IMR-90 (cell line): ENCODE data around the gene ZDHHC8. TPM values are rescaled to one million over a fixed set of nuclear protein-coding genes. Genes with fewer than 3 reads are reported as not detected.

Source experiments
- ATAC-seq: fragments of 200-7000 bp; cut with Tn5 transposase; 2 replicates; pipeline ENCODE4 v1.9.1; 2020; ENCODE audit warnings: low read depth, mild to moderate bottlenecking, moderate library complexity
- BruUV-seq: library from RNA; stranded (reverse); fragments of 400-500 nt; replicated peaks from 2 replicates; lab custom pipeline; 2021; lab: Mats Ljungman, UMichigan
- CTCF ChIA-PET: fragments of 300-600 bp; formaldehyde crosslinking; extraction: SDS; loops from one replicate; lab custom pipeline; 2021; ENCODE audit warnings: antibody characterized with exemption; lab: Yijun Ruan, JAX
- POLR2A ChIA-PET: fragments of 300-600 bp; sonication (Branson Sonifier 250); formaldehyde crosslinking; loops from one replicate; lab custom pipeline; 2022; ENCODE audit warnings: antibody characterized with exemption; ENCODE audit not compliant: unreplicated experiment; lab: Charles Lee
- DNase-seq: peaks from one replicate; pipeline ENCODE4 v3.0.0; 2013
- H2AFZ ChIP-seq: replicated peaks from 2 replicates; pipeline ENCODE3; 2013; ENCODE audit warnings: low read length, mild to moderate bottlenecking; ENCODE audit not compliant: poor library complexity
- H2AK5ac ChIP-seq: 2 replicates; pipeline ENCODE4 v1.6.1; 2013; ENCODE audit warnings: low read depth, low read length, inconsistent platforms
- H2AK9ac ChIP-seq: replicated peaks from 2 replicates; pipeline ENCODE3; 2013; ENCODE audit warnings: mild to moderate bottlenecking, low read depth, low read length, moderate library complexity; ENCODE audit not compliant: poor library complexity
- H2BK120ac ChIP-seq: 2 replicates; pipeline ENCODE4 v1.6.1; 2013; ENCODE audit warnings: low read depth, low read length, inconsistent platforms
- H2BK15ac ChIP-seq: 3 replicates; pipeline ENCODE4 v1.6.1; 2013; ENCODE audit warnings: low read depth, low read length, inconsistent platforms
- H2BK20ac ChIP-seq: 2 replicates; pipeline ENCODE4 v1.6.1; 2013; ENCODE audit warnings: low read depth, mild to moderate bottlenecking, inconsistent platforms, low read length, moderate library complexity
- H2BK5ac ChIP-seq: 2 replicates; pipeline ENCODE4 v1.6.1; 2013; ENCODE audit warnings: mild to moderate bottlenecking, low read depth, low read length, inconsistent platforms; ENCODE audit not compliant: poor library complexity, severe bottlenecking
- H3K14ac ChIP-seq: replicated peaks from 2 replicates; pipeline ENCODE4 v1.6.1; 2013; ENCODE audit warnings: low read depth, low read length, inconsistent platforms
- H3K18ac ChIP-seq: 2 replicates; pipeline ENCODE4 v1.6.1; 2013; ENCODE audit warnings: low read depth, low read length, control low read depth
- H3K23ac ChIP-seq: 2 replicates; pipeline ENCODE4 v1.6.1; 2013; ENCODE audit warnings: low read depth, low read length, inconsistent platforms
- H3K27ac ChIP-seq: 2 replicates; pipeline ENCODE4 v1.5.1; 2013; ENCODE audit warnings: mild to moderate bottlenecking, control low read depth, low read length; ENCODE audit not compliant: insufficient read depth
- H3K27me3 ChIP-seq: 2 replicates; pipeline ENCODE4 v1.6.1; 2013; ENCODE audit warnings: low read length; ENCODE audit not compliant: control insufficient read depth, insufficient read depth
- H3K36me3 ChIP-seq: 2 replicates; pipeline ENCODE4 v1.6.1; 2013; ENCODE audit warnings: low read length, mixed read lengths; ENCODE audit not compliant: control insufficient read depth, insufficient read depth
- H3K4ac ChIP-seq: 2 replicates; pipeline ENCODE4 v1.6.1; 2013; ENCODE audit warnings: low read depth, low read length, inconsistent platforms
- H3K4me1 ChIP-seq: 2 replicates; pipeline ENCODE4 v1.6.1; 2013; ENCODE audit warnings: low read length, mixed read lengths; ENCODE audit not compliant: control insufficient read depth, insufficient read depth
- H3K4me2 ChIP-seq: 2 replicates; pipeline ENCODE4 v1.6.1; 2013; ENCODE audit warnings: low read depth, mild to moderate bottlenecking, control low read depth, low read length, moderate library complexity
- H3K4me3 ChIP-seq: 2 replicates; pipeline ENCODE4 v1.5.1; 2013; ENCODE audit warnings: low read depth, mild to moderate bottlenecking, control low read depth, low read length, moderate library complexity; ENCODE audit not compliant: insufficient read depth
- H3K56ac ChIP-seq: 2 replicates; pipeline ENCODE4 v1.6.1; 2013; ENCODE audit warnings: low read length, inconsistent platforms; ENCODE audit not compliant: insufficient read depth; ENCODE audit errors: extremely low read depth
- H3K79me1 ChIP-seq, 2 experiments: 2 replicates each; pipeline ENCODE4 v1.6.1; 2013; ENCODE audit warnings: low read length in 2 of 2, inconsistent platforms in 1 of 2, low read depth in 1 of 2
- H3K9ac ChIP-seq: 2 replicates; pipeline ENCODE4 v1.6.1; 2013; ENCODE audit warnings: low read depth, low read length, control low read depth
- H3K9me1 ChIP-seq: 2 replicates; pipeline ENCODE4 v1.6.1; 2013; ENCODE audit warnings: low read length, inconsistent platforms; ENCODE audit not compliant: insufficient read depth
- H3K9me3 ChIP-seq: 2 replicates; pipeline ENCODE4 v1.6.1; 2013; ENCODE audit warnings: low read length; ENCODE audit not compliant: control insufficient read depth, insufficient read depth
- H4K20me1 ChIP-seq: 2 replicates; pipeline ENCODE4 v1.6.1; 2013; ENCODE audit warnings: low read length, inconsistent platforms; ENCODE audit not compliant: insufficient read depth
- H4K5ac ChIP-seq: 2 replicates; pipeline ENCODE4 v1.6.1; 2013; ENCODE audit warnings: mild to moderate bottlenecking, low read depth, low read length, control low read depth
- H4K8ac ChIP-seq, 2 experiments: 2 replicates each; pipeline ENCODE4 v1.6.1; 2013; ENCODE audit warnings: low read depth in 2 of 2, low read length in 2 of 2, control low read depth in 1 of 2, inconsistent platforms in 1 of 2
- H4K91ac ChIP-seq: 2 replicates; pipeline ENCODE4 v1.6.1; 2013; ENCODE audit warnings: low read depth, low read length, inconsistent platforms; ENCODE audit not compliant: insufficient read depth
- BHLHE40 ChIP-seq: fragments of 150-350 bp; IDR thresholded peaks from 2 replicates; pipeline ENCODE4 v1.6.1; 2016; ENCODE audit warnings: mild to moderate bottlenecking, low read depth, low read length
- CEBPB ChIP-seq: IDR thresholded peaks from 2 replicates; pipeline ENCODE4 v1.6.1; 2012; ENCODE audit warnings: low read depth, low read length, improper control_type of control experiment
- ELK1 ChIP-seq: fragments of 150-350 bp; IDR thresholded peaks from 2 replicates; pipeline ENCODE4 v1.6.1; 2016; ENCODE audit warnings: low read depth, mild to moderate bottlenecking, low read length, moderate library complexity, borderline replicate concordance
- FOS ChIP-seq: fragments of 150-350 bp; IDR thresholded peaks from 2 replicates; pipeline ENCODE4 v1.6.1; 2016; ENCODE audit warnings: low read depth, low read length
- MAZ ChIP-seq: IDR thresholded peaks from 2 replicates; pipeline ENCODE4 v1.6.1; 2012; ENCODE audit warnings: low read depth, mild to moderate bottlenecking, low read length, improper control_type of control experiment, moderate library complexity, borderline replicate concordance
- NFE2L2 ChIP-seq: fragments of 150-350 bp; IDR thresholded peaks from 2 replicates; pipeline ENCODE4 v1.6.1; 2016; ENCODE audit warnings: low read depth, mild to moderate bottlenecking, low read length
- POLR2A ChIP-seq: IDR thresholded peaks from 2 replicates; pipeline ENCODE4 v1.6.1; 2012; ENCODE audit warnings: mild to moderate bottlenecking, low read depth, low read length
- RAD21 ChIP-seq: IDR thresholded peaks from 2 replicates; pipeline ENCODE4 v1.6.1; 2012; ENCODE audit warnings: low read length, improper control_type of control experiment
- RCOR1 ChIP-seq: IDR thresholded peaks from 2 replicates; pipeline ENCODE4 v1.6.1; 2012; ENCODE audit warnings: mild to moderate bottlenecking, low read length, improper control_type of control experiment; ENCODE audit not compliant: insufficient replicate concordance
- RFX5 ChIP-seq: IDR thresholded peaks from 2 replicates; pipeline ENCODE4 v1.8.0; 2012; ENCODE audit warnings: low read depth, mild to moderate bottlenecking, low read length, moderate library complexity
- SMC3 ChIP-seq: fragments of 150-350 bp; IDR thresholded peaks from 2 replicates; pipeline ENCODE4 v1.6.1; 2016; ENCODE audit warnings: low read depth, mild to moderate bottlenecking, antibody characterized with exemption, low read length, moderate library complexity
- WGBS, 2 experiments: methylation state at CpG; one replicate each; pipeline versions ENCODE4 v1.1.5 to v1.1.7; 2013; ENCODE audit warnings: missing lambda C conversion rate in 2 of 2; ENCODE audit not compliant: insufficient read length in 1 of 2; ENCODE audit errors: extremely low coverage in 2 of 2; 5-methylcytosine and 5-hydroxymethylcytosine counted together
- dilution Hi-C: fragments of 300-500 bp; cut with HindIII; formaldehyde crosslinking; loops from one replicate; pipeline ENCODE4 v1.14.3; 2018; ENCODE audit warnings: low sequenced_read_pairs; ENCODE audit not compliant: unreplicated experiment
- in situ Hi-C: fragments of 300-500 bp; cut with MboI; formaldehyde crosslinking; loops from 3 replicates; pipeline ENCODE4 v1.14.3; 2019; ENCODE audit warnings: low sequenced_read_pairs, inconsistent platforms, mixed read lengths
- intact Hi-C: fragments of 100-400 bp; cut with micrococcal nuclease; formaldehyde crosslinking; loops from 2 replicates; pipeline ENCODE4 v1.10.0; 2022
- polyA plus RNA-seq, 3 experiments: library from polyadenylated mRNA; depleted of rRNA; stranded (reverse); fragments of >200 nt; gene quantifications; 2 replicates each; pipeline ENCODE4 v1.2.3, GENCODE V29; 2012; ENCODE audit warnings: low replicate concordance in 1 of 3
- total RNA-seq: library from RNA; depleted of rRNA; stranded (reverse); fragments of >200 nt; gene quantifications from 2 replicates; pipeline ENCODE4 v1.2.3, GENCODE V29; 2012
- TF ChIP-seq, protein P1 (sequence below): fragments of 150-350 bp; IDR thresholded peaks from 2 replicates; pipeline ENCODE4 v1.6.1; 2017; ENCODE audit warnings: mild to moderate bottlenecking, antibody characterized with exemption, low read length, low read depth
- TF ChIP-seq, protein P2 (sequence below): conservative IDR thresholded peaks from 2 replicates; pipeline ENCODE4 v1.5.1; 2012; ENCODE audit warnings: mild to moderate bottlenecking, low read depth, low read length, improper control_type of control experiment

The ZDHHC8 gene
- total and polyA plus RNA-seq, 2 of the 4 experiments (the other 2 are of a cell fraction) = 2.5 to 72.6 TPM

GRCh38 chr22:20172141-20172613, 40.6 kb downstream of the ZDHHC8 start:
- Histone ChIP-seq H3K9me3 (no peaks in the 10 kb centered on the region), H3K9ac (no peak overlapping the region), H3K9me1 (no peaks in the 10 kb centered on the region), H3K23ac (no peak overlapping the region), H3K14ac (no peak overlapping the region), H3K27ac (no peak overlapping the region), H2AFZ (no peak overlapping the region), H3K4me1 (no peaks in the 10 kb centered on the region), H3K36me3 (no peaks in the 10 kb centered on the region), H3K56ac (no peak overlapping the region), H3K4me3 (no peak overlapping the region), H2BK5ac (no peak overlapping the region), H2BK15ac (no peak overlapping the region), H3K4me2 (no peak overlapping the region), H3K4ac (no peak overlapping the region), H4K5ac (no peak overlapping the region), H4K20me1 (no peaks in the 10 kb centered on the region), H2AK5ac (no peak overlapping the region), H4K91ac (no peak overlapping the region), H3K79me1 (no peaks in the 10 kb centered on the region), H2AK9ac (no peak overlapping the region), H3K27me3 (peaks cover 27% of the 10 kb centered on the region), H3K18ac (no peak overlapping the region), H4K8ac (no peak overlapping the region), H2BK20ac (no peak overlapping the region), H2BK120ac (no peak overlapping the region)
- ATAC-seq = no peak
- WGBS, 2 experiments = no CpG with 5 or more reads among the region's 10 CpGs
- intact Hi-C loops (loop anchor here (1.0 kb wide), 1 partner anchor 9 kb away; no protein-coding TSS in a partner anchor), in situ Hi-C loops (loop anchor here (5.0 kb wide), 1 partner anchor 105 kb away; no protein-coding TSS in a partner anchor), dilution Hi-C loops (no loop called here)
- no peak for DNase-seq
- no TSS peak for BruUV-seq
- TF ChIP-seq MAZ (no peak), RAD21 (no peak), RCOR1 (no peak), ELK1 (no peak), NFE2L2 (no peak), POLR2A (no peak), FOS (no peak), BHLHE40 (no peak), SMC3 (no peak), CEBPB (no peak), RFX5 (no peak)
- TF ChIP-seq, protein P1, sequence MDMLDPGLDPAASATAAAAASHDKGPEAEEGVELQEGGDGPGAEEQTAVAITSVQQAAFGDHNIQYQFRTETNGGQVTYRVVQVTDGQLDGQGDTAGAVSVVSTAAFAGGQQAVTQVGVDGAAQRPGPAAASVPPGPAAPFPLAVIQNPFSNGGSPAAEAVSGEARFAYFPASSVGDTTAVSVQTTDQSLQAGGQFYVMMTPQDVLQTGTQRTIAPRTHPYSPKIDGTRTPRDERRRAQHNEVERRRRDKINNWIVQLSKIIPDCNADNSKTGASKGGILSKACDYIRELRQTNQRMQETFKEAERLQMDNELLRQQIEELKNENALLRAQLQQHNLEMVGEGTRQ = no peak
- TF ChIP-seq, protein P2, sequence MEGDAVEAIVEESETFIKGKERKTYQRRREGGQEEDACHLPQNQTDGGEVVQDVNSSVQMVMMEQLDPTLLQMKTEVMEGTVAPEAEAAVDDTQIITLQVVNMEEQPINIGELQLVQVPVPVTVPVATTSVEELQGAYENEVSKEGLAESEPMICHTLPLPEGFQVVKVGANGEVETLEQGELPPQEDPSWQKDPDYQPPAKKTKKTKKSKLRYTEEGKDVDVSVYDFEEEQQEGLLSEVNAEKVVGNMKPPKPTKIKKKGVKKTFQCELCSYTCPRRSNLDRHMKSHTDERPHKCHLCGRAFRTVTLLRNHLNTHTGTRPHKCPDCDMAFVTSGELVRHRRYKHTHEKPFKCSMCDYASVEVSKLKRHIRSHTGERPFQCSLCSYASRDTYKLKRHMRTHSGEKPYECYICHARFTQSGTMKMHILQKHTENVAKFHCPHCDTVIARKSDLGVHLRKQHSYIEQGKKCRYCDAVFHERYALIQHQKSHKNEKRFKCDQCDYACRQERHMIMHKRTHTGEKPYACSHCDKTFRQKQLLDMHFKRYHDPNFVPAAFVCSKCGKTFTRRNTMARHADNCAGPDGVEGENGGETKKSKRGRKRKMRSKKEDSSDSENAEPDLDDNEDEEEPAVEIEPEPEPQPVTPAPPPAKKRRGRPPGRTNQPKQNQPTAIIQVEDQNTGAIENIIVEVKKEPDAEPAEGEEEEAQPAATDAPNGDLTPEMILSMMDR = no peak
- POLR2A ChIA-PET = no interaction called here
- CTCF ChIA-PET = no interaction called here
